GM13976 (cell line): ENCODE data around the gene TSEN15.

Source experiments
- DNase-seq: peaks from one replicate; pipeline ENCODE4 v3.0.0; 2012; ENCODE audit warnings: low spot score
- in situ Hi-C: fragments of 300-500 bp; cut with MboI; formaldehyde crosslinking; loops from one replicate; pipeline ENCODE4 v1.12.0; 2022; ENCODE audit warnings: low sequenced_read_pairs, mixed read lengths, inconsistent platforms; ENCODE audit not compliant: unreplicated experiment
- TF ChIP-seq, protein P1 (sequence below): IDR thresholded peaks from 2 replicates; pipeline ENCODE4 v1.5.1; 2012; ENCODE audit warnings: borderline replicate concordance, mild to moderate bottlenecking; ENCODE audit not compliant: insufficient read depth; ENCODE audit errors: extremely low read depth, missing control alignments, control extremely low read depth

The TSEN15 gene

GRCh38 chr1:184112176-184112948 is 60.8 kb downstream of the TSEN15 start:
- TF ChIP-seq, protein P1, sequence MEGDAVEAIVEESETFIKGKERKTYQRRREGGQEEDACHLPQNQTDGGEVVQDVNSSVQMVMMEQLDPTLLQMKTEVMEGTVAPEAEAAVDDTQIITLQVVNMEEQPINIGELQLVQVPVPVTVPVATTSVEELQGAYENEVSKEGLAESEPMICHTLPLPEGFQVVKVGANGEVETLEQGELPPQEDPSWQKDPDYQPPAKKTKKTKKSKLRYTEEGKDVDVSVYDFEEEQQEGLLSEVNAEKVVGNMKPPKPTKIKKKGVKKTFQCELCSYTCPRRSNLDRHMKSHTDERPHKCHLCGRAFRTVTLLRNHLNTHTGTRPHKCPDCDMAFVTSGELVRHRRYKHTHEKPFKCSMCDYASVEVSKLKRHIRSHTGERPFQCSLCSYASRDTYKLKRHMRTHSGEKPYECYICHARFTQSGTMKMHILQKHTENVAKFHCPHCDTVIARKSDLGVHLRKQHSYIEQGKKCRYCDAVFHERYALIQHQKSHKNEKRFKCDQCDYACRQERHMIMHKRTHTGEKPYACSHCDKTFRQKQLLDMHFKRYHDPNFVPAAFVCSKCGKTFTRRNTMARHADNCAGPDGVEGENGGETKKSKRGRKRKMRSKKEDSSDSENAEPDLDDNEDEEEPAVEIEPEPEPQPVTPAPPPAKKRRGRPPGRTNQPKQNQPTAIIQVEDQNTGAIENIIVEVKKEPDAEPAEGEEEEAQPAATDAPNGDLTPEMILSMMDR: no peak
- in situ Hi-C loops: no loop called here
- DNase-seq: no peak

GRCh38 chr1:184113251-184113650 is 61.7 kb downstream of the TSEN15 start:
- TF ChIP-seq, protein P1: no peak
- DNase-seq: no peak
- in situ Hi-C loops: no loop called here

DNA sequence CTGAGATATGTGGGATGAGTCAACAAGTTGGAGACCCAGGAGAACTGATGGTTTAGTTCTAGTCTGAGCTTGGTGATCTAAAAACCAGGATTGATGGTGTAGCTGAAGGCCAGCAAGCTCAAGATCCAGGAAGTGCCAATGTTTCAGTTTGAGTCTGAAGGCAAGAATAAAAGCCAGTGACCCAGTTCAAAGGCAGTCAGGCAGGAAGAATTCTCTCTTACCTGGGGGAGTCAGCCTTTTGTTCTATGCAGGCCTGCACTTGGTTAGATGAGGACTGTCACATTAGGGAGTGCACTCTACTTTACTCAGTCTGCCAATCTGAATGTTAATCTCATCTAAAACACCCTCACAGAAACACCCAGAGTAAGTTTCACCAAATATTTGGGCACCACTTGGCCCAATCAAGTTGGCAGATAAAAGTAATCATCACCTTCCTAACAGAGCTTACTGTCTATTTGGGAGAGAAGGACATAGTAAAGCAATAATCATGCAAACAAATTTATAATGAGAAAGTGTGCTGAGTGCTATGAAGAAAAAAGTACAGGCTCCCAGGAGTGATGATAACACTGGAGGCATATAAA is 63.4 kb downstream of the TSEN15 start:
- TF ChIP-seq, protein P1: no peak
- in situ Hi-C loops: no loop called here
- no peak for DNase-seq

DNA sequence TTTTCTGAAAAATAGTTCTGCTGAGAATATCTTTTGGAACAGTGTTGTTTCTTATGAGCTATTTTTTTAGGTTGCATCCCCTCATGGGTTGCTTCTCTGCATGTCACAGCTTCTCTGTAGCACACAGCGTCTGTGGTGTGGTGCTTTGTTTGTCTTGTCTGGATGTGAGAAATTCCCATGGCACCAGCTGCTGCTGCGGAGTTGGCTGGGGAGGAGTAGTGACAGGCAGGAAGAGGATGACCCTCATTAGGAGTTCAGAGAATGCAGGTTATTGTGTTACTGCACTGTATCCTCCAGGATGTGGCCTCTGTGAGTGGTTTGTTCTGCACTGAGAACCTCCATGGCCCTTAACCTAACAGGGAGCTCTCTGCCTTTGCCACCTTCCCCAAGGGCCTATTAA is 64.8 kb downstream of the TSEN15 start:
- in situ Hi-C loops: no loop called here

DNA sequence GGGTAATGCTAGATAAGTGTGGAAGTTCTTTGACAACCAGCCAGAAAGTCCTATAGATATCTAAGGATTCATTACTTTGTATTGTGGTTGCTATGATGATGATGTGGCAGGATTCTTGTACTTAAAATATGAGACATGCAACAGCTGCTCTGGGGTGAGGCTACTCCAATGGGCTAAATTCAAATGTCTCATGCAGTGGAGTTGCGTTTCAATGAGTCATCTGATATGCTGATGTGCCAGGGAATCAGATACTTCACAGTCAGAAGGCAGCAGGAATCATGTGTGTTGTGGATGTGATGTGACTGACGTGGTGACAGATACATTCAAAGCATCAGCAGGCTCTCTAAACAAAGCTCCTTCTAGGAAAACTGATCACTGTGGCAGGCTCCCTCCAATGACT is 66.5 kb downstream of the TSEN15 start:
- no peak for DNase-seq
- in situ Hi-C loops: no loop called here
- TF ChIP-seq, protein P1: no peak

More for the DNA sequence above, 64.8 kb downstream of the TSEN15 start:
- TF ChIP-seq, protein P1: no peak
- no peak for DNase-seq
